ENCODE data around the gene ELOVL5.

Gene ELOVL5

GRCh38 chr6:53369876-53370515, 21.2 kb upstream of the ELOVL5 start:
- H3K4me3 ChIP-seq (replicated peaks; ENCODE audit: low read depth, low read length): no peak overlapping the region
- DNase-seq (ENCODE audit: extremely low read depth, low read depth): no peak
- no peak for TF ChIP-seq CTCF (IDR thresholded peaks at IDR 0.05; ENCODE audit: low read depth, low read length, missing control alignments)

- no peak for TF ChIP-seq CTCF (IDR thresholded peaks at IDR 0.05; ENCODE audit: low read depth, low read length, missing control alignments)
- no peak overlapping the region for H3K4me3 ChIP-seq (replicated peaks; ENCODE audit: low read depth, low read length)
- no peak for DNase-seq (ENCODE audit: extremely low read depth, low read depth)
These were observed 20.3 kb upstream of the ELOVL5 start for GRCh38 chr6:53369051-53369450.

GRCh38 chr6:53366128-53366641, 17.4 kb upstream of the ELOVL5 start:
- H3K4me3 ChIP-seq (replicated peaks; ENCODE audit: low read depth, low read length): no peak overlapping the region
- no peak for DNase-seq (ENCODE audit: extremely low read depth, low read depth)
- TF ChIP-seq CTCF (IDR thresholded peaks at IDR 0.05; ENCODE audit: low read depth, low read length, missing control alignments): no peak

DNA sequence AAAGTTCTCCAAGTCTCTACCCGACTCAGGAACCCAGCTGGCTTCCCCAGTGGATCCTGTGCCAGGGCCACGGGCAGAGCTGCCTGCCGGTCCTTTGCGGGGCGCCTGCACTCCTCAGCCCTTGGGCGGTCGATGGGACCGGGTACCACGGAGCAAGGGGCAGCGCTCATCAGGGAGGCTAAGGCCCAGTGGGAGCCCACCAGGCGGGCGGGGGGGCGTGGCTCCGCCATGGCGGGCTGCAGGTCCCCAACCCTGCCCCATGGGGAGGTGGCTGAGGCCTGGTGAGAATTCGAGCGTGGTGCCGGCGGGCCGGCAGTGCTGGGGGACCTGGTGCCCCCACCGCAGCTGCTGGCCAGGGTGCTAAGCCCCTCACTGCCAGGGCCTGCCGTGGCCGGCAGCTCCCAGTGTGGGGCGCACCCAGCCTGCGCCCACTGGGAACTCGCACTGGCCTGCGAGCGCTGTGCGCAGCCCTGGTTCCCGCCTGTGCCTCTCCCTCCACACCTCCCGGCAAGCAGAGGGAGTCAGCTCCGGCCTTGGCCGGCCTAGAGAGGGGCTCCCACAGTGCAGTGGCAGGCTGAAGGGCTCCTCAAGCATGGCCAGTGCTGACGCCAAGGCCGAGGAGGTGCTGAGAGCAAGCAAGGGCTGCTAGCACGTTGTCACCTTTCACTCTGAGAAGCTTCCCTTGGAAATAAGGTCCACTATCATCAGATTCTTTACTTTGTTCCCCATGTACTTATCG, 14.8 kb upstream of the ELOVL5 start:
- H3K4me3 ChIP-seq (replicated peaks; ENCODE audit: low read depth, low read length): no peak overlapping the region
- no peak for DNase-seq (ENCODE audit: extremely low read depth, low read depth)
- TF ChIP-seq CTCF (IDR thresholded peaks at IDR 0.05; ENCODE audit: low read depth, low read length, missing control alignments): no peak

DNA sequence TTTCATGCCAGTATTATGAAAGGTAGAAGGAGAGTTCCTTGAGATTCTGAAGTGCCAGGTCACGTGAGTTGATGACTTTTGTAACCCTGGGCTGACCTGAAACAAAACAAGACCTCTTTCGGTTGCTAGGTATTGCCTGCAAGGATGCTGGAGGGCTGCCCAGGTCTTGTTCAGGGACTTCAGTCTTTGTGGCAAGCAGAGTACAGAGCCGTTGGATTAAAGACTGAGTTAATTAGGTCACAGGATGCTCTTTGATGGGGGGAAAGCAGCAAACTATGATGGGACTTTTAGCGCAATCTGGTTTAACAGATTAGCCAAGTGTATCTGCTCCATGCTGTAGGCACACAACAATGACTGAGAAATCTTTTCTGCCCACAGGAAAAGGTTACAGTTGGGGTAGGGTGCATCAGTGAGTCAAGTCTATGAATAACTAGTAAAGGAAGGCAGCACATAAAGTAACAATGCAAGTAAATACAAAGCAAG, 12.8 kb upstream of the ELOVL5 start:
- no peak overlapping the region for H3K4me3 ChIP-seq (replicated peaks; ENCODE audit: low read depth, low read length)
- no peak for TF ChIP-seq CTCF (IDR thresholded peaks at IDR 0.05; ENCODE audit: low read depth, low read length, missing control alignments)
- no peak for DNase-seq (ENCODE audit: extremely low read depth, low read depth)

GRCh38 chr6:53360093-53360912, 11.6 kb upstream of the ELOVL5 start:
- peak overlapping the region; percentile 46 for H3K4me3 ChIP-seq (replicated peaks; ENCODE audit: low read depth, low read length)
- TF ChIP-seq CTCF (IDR thresholded peaks at IDR 0.05; ENCODE audit: low read depth, low read length, missing control alignments): no peak
- no peak for DNase-seq (ENCODE audit: extremely low read depth, low read depth)
